GM19328 (cell line): Measurements from ENCODE around the gene QSER1.
"Not testable (repeated sequence)": the region's sequence is repeated elsewhere in the genome, so short reads cannot be mapped to it uniquely, and the experiment has no call there.

Source experiments
- ATAC-seq: cut with Tn5 transposase; IDR thresholded peaks from one replicate; pipeline ENCODE4 v1.9.1; 2021; ENCODE audit warnings: mild to moderate bottlenecking, moderate library complexity; ENCODE audit not compliant: unreplicated experiment

Gene QSER1

GRCh38 chr11:32991898-32992297 lies 99.3 kb downstream of the QSER1 start:
- no peak for ATAC-seq

DNA sequence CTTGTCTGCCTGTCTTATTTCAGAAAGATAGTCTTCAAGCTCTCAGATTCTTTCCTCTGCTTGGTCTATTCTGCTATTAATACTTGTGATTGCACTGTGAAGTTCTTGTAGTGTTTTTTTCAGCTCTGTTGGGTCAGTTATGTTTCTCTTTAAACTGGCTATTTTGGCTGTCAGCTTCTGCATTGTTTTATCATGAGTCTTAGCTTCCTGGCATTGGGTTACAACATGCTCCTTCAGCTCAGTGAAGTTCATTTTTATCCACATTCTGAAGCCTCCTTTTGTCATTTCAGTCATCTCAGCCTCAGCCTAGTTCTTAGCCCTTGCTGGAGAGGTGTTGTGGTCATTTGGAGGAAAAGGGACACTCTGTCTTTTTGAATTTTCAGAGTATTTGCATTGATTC lies 107.6 kb downstream of the QSER1 start:
- no peak for ATAC-seq

GRCh38 chr11:33001281-33001680 lies 108.7 kb downstream of the QSER1 start:
- ATAC-seq = no peak

DNA sequence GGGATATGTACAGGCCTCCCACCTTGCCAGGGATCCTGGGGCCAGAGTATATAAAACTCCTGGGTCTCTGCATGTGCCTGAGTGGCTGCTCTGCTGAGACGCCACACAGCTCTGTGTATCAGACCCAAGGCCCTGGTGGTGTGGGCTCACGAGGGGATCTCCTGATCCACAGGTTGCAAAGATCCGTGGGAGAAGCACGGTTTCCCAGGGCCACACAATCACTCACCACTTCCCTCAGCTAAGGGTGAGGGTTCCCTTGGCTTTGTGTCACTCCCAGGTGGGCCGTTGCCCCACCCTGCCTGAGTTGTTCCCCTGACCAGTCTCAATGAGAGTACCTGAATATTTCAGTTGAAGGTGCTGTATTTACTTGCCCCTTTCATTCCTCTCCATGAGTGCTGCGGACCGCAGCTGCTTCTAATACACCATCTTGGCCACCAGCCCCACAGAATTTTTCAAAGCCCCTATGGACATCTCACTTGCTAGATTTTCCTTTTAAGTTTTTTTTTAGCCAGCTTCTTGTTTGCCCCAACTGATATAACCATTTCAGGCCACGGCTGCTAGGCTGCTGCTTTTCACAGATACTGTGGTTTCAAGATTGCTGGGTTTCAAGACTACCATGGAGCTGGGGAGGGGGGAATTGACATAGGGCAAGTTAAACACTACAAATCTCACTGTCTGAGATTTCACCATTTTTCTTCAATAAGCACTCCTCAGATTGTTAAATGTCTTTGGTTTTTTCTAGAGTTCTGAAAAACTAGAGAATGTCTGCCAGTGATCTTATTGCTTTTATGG lies 109.3 kb downstream of the QSER1 start:
- no peak for ATAC-seq

DNA sequence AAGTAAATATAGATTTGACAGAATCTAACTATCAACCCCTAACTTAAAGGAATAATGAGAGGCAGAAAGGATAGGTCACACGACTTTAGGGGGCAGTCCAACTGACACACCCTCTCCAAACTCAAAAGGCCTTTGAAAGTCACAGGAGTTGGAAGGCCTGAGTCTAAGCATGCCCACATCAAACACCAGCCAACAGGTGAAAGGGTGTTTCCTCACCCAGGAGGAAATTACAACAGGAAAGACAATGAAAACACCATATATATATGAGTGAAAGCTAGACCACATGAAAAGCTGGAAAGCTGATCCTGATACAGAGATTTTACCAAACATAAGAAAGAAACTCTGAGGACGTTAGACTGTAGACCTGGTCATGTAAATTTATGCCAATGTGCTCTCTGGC lies 112.6 kb downstream of the QSER1 start:
- no peak for ATAC-seq

DNA sequence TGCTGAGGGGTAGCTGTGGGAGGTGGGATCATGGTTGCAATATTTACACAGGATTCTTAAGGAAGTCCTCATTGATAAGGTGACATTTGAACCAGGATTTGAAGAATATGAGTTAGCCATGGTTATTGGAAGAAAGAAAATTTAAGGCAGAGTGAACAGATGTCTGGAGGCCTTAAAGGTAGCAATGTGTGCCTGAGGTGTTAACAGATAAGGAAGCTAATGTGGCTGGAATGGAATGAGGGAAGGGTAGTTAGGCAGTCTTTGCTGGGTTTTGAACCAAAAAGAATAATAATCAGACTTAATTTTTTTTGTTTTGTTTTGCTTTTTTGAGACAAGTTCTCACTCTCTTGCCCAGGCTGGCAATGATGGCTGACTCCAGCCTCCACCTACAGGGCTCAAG lies 113.4 kb downstream of the QSER1 start:
- ATAC-seq = no peak

- no peak for ATAC-seq
Observed at GRCh38 chr11:33013755-33014154, 121.1 kb downstream of the QSER1 start.

DNA sequence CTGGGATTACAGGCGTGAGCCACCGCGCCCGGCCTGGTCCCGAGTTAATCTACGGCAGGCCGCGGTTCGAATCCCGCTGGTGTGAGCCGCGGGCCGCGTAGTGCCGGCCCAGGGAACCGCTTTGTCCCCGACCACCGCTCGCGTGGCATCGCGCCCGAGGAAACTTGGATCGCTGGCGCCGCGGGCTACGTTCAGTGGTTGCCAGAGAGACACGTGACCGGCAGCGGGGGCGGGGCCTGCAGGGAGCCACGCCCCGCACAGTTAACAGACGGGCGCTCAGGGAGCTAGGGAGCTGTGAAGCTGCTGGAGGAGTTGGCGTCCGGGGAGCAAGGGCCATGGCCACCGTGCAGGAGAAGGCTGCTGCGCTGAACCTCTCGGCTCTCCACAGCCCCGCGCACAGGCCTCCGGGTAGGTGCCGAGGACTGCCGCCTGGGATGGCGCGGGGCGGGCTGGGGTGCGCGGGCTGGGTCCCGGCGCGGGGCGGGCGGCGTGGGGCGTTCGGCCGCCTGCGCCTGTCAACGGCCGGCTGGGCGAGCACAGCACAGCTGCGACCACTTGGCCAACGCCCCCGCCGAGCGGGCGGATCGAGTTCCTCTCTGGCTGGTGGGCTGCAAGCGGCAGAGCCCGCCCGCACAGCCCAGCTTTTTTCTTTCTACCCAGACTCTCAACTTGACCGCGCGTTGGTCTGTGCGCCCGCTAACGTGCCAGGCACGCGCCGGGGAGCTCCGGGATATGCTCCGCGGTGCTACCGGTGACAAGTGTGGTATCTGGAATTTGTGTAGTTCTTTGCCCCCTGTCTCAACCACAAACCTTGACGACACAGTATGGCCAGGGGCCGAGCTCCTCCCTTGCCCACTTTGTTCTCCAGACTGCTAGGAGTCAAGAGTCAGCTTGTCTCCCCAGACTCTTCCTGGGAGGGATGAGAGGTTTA lies 123.3 kb downstream of the QSER1 start, which contains the start of gene DEPDC7:
TSS of gene DEPDC7 (plus strand) at position 258 of the 931 bp plus-strand sequence. CDS start at position 336, 78 bp downstream.
- ATAC-seq = peak; percentile 71

- ATAC-seq = no peak
Observed at GRCh38 chr11:33016654-33017053, 124.0 kb downstream of the QSER1 start.

DNA sequence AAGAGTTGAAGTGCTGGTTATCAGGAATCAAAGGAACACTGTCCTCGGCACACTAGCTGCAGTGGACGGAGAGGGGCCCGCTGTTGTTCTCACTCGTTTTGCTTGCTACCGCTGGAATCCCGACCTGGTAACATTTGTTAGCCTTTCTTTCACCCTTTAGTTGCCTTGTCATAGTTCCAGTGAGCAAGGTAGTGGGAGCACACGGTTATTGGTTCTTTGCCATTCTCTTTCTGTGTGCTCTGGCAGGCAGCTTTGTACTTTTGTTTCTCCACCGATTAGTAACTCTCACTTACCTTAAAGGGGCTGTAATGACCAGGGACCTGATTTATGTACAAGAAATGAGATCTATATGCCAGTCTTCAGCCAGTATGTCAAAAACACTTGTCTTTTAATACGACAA lies 124.9 kb downstream of the QSER1 start:
- no peak for ATAC-seq

- no peak for ATAC-seq
Observed at GRCh38 chr11:33017965-33018364, 125.4 kb downstream of the QSER1 start.

- no peak for ATAC-seq
Observed at GRCh38 chr11:33018840-33019239, 126.2 kb downstream of the QSER1 start.

DNA sequence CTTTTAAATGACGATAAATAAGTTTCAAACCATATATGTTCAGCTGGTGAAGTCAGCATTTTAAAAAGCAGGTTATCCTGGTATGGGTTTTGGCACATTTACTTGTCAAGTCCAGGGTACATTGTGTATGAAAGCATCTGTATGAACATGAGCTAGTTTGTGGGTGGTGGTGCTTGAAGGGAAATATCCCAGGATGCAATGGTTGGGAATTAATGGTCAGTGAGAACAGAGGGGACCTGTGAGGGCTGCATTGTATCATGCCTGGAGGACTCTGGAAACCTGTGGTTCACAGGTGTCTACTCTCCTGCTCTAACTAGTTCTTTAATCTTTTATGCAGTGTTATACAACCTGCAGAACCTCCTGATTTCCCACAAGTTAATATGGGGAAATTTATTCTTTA lies 128.9 kb downstream of the QSER1 start:
- no peak for ATAC-seq

DNA sequence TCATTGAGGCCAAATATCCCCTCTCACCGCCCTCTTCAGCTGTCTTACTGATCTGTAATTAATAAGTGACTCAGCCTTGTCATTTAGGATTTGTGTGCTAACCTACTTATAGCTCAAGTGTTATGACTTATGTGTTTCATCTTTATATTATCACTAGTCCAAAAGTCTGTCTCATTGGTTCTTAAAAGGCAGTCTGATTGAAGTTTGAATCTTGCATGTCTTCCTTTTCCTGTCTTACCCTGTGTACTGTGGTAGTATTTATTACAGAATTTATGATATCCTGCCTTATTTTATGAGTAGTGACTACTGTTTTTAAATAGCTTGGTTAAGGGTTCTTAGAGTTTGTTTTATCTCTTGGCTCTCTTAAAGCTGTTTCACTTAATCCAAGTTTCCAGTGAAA lies 129.3 kb downstream of the QSER1 start:
- no peak for ATAC-seq

DNA sequence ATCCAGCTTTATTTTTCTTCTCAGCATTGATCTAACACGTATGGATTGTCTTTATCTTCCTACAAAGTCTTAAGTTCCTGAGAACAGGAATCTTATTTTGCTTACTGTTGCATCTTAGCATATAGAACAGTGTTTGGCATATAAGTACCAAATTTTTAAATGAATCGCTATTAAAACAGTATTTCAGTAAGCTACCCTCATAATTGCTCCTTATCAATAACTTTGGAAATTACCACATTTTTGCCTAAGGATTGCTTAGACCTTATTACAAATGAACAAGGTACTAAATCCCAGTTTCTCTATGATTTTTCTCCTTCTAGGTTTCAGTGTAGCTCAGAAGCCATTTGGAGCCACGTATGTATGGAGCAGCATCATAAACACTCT lies 132.7 kb downstream of the QSER1 start:
- no peak for ATAC-seq

GRCh38 chr11:33027233-33027632 lies 134.6 kb downstream of the QSER1 start:
- ATAC-seq = no peak

- ATAC-seq = no peak
Observed at GRCh38 chr11:33027846-33028536, 135.4 kb downstream of the QSER1 start.

- no peak for ATAC-seq
Observed at GRCh38 chr11:33028537-33028914, 135.9 kb downstream of the QSER1 start.

DNA sequence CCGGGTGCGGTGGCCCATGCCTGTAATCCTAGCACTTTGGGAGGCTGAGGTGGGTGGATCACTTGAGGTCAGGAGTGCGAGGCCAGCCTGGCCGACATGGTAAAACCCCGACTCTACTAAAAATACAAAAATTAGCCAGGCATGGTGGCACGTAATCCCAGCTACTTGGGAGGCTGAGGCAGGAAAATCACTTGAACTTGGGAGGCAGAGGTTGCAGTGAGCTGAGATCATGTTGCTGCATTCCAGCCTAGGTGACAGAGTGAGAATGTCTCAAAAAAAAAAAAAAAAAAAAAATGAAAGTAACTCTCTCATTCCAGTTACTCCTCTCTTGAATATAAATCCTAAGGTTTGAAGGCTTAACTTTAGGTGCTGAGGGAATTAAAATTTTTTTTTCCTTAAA lies 136.6 kb downstream of the QSER1 start:
- ATAC-seq = not testable (repeated sequence)
